ENCODE results near the gene MS4A1.
"Not testable (repeated sequence)": the region's sequence is repeated elsewhere in the genome, so short reads cannot be mapped to it uniquely, and the experiment has no call there.

The MS4A1 gene

DNA sequence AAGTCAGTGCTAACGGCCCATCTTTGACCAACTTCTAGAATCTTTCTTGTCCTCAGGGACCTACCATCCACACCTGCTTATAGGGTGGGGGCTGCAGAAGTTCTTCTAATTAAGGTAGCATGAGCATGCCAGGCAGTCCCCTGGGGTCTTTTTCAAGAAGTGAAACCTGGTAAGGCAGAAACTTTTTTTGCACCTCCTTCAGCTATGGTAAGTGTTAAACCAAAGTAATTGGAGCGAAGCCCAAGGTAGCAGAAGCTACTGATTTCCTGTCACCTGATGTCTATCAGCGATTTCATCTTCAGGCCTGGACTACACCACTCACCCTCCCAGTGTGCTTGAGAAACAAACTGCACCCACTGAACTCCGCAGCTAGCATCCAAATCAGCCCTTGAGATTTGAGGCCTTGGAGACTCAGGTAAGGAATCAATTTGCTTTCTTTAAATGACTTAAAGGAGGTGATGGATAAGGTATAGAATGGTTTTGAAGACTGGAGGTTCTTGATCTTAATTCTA, at the start of gene MS4A1:
Gene MS4A1 (plus strand): TSS at position 317 of the 512 bp plus-strand sequence. CDS start 6,528 bp downstream, outside the sequence.
- Histone ChIP-seq H3K4me3 (ENCODE audit: low read length in 2 of 2) (peak within 1 kb of the TSS in 1 of 2 donors; percentile 42), H3K9me3 (ENCODE audit: control insufficient read depth in 2 of 2, low read length in 2 of 2) (no peaks in the 10 kb centered on the region), H3K27ac (ENCODE audit: low read depth in 2 of 2, low read length in 2 of 2) (peak within 1 kb of the TSS in 1 of 2 donors; percentile 9), H3K9ac (ENCODE audit: low read depth in 1 of 2, low read length in 2 of 2) (peak within 1 kb of the TSS in 1 of 2 donors; percentile 41), H3K27me3 (ENCODE audit: control insufficient read depth in 2 of 2, insufficient read depth in 2 of 2, low read length in 2 of 2) (no peaks in the 10 kb centered on the region), H3K4me1 (ENCODE audit: control insufficient read depth in 2 of 2, insufficient read depth in 2 of 2, low read length in 2 of 2) (no peaks in the 10 kb centered on the region), H3K36me3 (ENCODE audit: control insufficient read depth in 2 of 2, insufficient read depth in 2 of 2, low read length in 2 of 2) (no peaks in the 10 kb centered on the region)

DNA sequence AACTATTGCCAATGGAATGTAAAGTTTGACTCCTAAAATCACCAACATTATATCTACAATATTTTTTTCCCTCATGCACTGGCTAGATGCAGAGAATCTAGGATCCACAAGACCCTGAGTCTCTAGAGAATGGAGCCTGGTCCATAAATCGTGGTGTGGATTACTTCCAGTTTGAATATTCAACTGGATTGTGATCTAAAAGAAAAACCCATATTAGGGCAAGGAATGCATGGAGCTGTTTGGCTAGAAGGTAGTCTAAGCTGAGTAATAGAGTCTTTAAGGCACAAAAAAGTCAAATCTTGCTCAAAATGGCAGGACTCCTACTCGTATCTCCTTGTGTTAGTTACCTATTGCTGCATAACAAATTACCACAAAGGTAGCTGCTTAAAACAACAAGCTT, 35.6 kb upstream of the MS4A1 start:
- H3K4me1 ChIP-seq (ENCODE audit: control insufficient read depth in 2 of 2, insufficient read depth in 2 of 2, low read length in 2 of 2), result no peaks in the 10 kb centered on the region

GRCh38 chr11:60422609-60423008, 33.0 kb upstream of the MS4A1 start:
- Histone ChIP-seq H3K4me1 (ENCODE audit: control insufficient read depth in 2 of 2, insufficient read depth in 2 of 2, low read length in 2 of 2) (no peaks in the 10 kb centered on the region), H3K27ac (ENCODE audit: low read depth in 2 of 2, low read length in 2 of 2) (no peak overlapping the region), H3K9me3 (ENCODE audit: control insufficient read depth in 2 of 2, low read length in 2 of 2) (no peaks in the 10 kb centered on the region), H3K27me3 (ENCODE audit: control insufficient read depth in 2 of 2, insufficient read depth in 2 of 2, low read length in 2 of 2) (no peaks in the 10 kb centered on the region), H3K36me3 (ENCODE audit: control insufficient read depth in 2 of 2, insufficient read depth in 2 of 2, low read length in 2 of 2) (no peaks in the 10 kb centered on the region), H3K9ac (ENCODE audit: low read depth in 1 of 2, low read length in 2 of 2) (no peak overlapping the region), H3K4me3 (ENCODE audit: low read length in 2 of 2) (no peak overlapping the region)

More for the DNA sequence above, 35.6 kb upstream of the MS4A1 start:
- no peak overlapping the region for H3K27ac ChIP-seq (ENCODE audit: low read depth in 2 of 2, low read length in 2 of 2)
- H3K36me3 ChIP-seq (ENCODE audit: control insufficient read depth in 2 of 2, insufficient read depth in 2 of 2, low read length in 2 of 2), result no peaks in the 10 kb centered on the region
- no peaks in the 10 kb centered on the region for H3K27me3 ChIP-seq (ENCODE audit: control insufficient read depth in 2 of 2, insufficient read depth in 2 of 2, low read length in 2 of 2)
- H3K9me3 ChIP-seq (ENCODE audit: control insufficient read depth in 2 of 2, low read length in 2 of 2), result no peaks in the 10 kb centered on the region
- H3K9ac ChIP-seq (ENCODE audit: low read depth in 1 of 2, low read length in 2 of 2), result no peak overlapping the region
- H3K4me3 ChIP-seq (ENCODE audit: low read length in 2 of 2), result no peak overlapping the region

DNA sequence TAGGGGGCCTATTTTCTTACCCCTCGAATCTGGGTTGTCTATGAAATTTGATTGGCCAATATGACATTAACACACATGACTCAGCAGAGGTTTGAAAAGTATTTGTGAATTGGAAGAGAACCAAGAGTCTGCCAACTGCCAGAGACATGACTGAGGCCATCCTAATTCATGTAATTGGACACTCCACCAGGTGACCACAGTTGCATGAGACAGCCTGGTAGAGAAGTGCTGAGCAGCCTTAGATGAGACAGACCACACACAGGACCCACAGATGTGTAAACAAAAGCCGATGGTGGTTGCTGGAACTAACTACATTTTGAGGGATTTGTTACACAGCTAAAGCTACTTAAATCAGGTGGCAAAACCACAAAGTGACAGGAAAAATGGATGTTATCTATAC, 27.1 kb upstream of the MS4A1 start:
- Histone ChIP-seq H3K4me1 (ENCODE audit: control insufficient read depth in 2 of 2, insufficient read depth in 2 of 2, low read length in 2 of 2) (no peaks in the 10 kb centered on the region), H3K9me3 (ENCODE audit: control insufficient read depth in 2 of 2, low read length in 2 of 2) (no peaks in the 10 kb centered on the region), H3K4me3 (ENCODE audit: low read length in 2 of 2) (no peak overlapping the region), H3K27me3 (ENCODE audit: control insufficient read depth in 2 of 2, insufficient read depth in 2 of 2, low read length in 2 of 2) (peaks cover 0 to 7% of the 10 kb centered on the region in 2 donors), H3K9ac (ENCODE audit: low read depth in 1 of 2, low read length in 2 of 2) (no peak overlapping the region), H3K36me3 (ENCODE audit: control insufficient read depth in 2 of 2, insufficient read depth in 2 of 2, low read length in 2 of 2) (no peaks in the 10 kb centered on the region), H3K27ac (ENCODE audit: low read depth in 2 of 2, low read length in 2 of 2) (no peak overlapping the region)

DNA sequence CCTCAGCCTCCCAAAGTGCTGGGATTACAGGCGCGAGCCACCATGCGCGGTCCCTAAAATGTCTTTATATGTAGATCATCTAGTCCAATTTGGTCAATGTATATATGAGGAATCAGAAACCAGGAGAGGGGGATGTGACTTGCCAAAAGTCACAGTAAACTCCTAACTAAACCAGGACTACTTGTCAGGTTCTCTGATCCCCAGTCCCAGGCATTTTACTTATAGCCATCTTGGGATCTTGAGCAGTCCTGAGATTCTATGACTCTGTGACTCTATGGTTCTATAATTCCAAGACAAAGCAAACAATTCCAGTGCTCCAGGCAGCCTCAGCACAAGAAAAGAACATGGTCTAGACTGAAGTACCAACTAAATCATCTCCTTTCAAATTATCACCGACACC, 26.4 kb upstream of the MS4A1 start, which contains the start of gene MS4A5:
Gene MS4A5 (plus strand): TSS at position 301 of the 400 bp plus-strand sequence. CDS start 103 bp downstream, outside the sequence.
- H3K27me3 ChIP-seq (ENCODE audit: control insufficient read depth in 2 of 2, insufficient read depth in 2 of 2, low read length in 2 of 2), result peaks cover 0 to 7% of the 10 kb centered on the region in 2 donors
- no peaks in the 10 kb centered on the region for H3K9me3 ChIP-seq (ENCODE audit: control insufficient read depth in 2 of 2, low read length in 2 of 2)
- H3K36me3 ChIP-seq (ENCODE audit: control insufficient read depth in 2 of 2, insufficient read depth in 2 of 2, low read length in 2 of 2), result no peaks in the 10 kb centered on the region
- H3K27ac ChIP-seq (ENCODE audit: low read depth in 2 of 2, low read length in 2 of 2), result no peak within 1 kb of the TSS
- no peak within 1 kb of the TSS for H3K4me3 ChIP-seq (ENCODE audit: low read length in 2 of 2)
- H3K4me1 ChIP-seq (ENCODE audit: control insufficient read depth in 2 of 2, insufficient read depth in 2 of 2, low read length in 2 of 2), result no peaks in the 10 kb centered on the region
- no peak within 1 kb of the TSS for H3K9ac ChIP-seq (ENCODE audit: low read depth in 1 of 2, low read length in 2 of 2)

- no peak overlapping the region for H3K4me3 ChIP-seq (ENCODE audit: low read length in 2 of 2)
- H3K4me1 ChIP-seq (ENCODE audit: control insufficient read depth in 2 of 2, insufficient read depth in 2 of 2, low read length in 2 of 2), result no peaks in the 10 kb centered on the region
- no peak overlapping the region for H3K27ac ChIP-seq (ENCODE audit: low read depth in 2 of 2, low read length in 2 of 2)
- H3K27me3 ChIP-seq (ENCODE audit: control insufficient read depth in 2 of 2, insufficient read depth in 2 of 2, low read length in 2 of 2), result peaks cover 0 to 7% of the 10 kb centered on the region in 2 donors
- no peaks in the 10 kb centered on the region for H3K9me3 ChIP-seq (ENCODE audit: control insufficient read depth in 2 of 2, low read length in 2 of 2)
- no peaks in the 10 kb centered on the region for H3K36me3 ChIP-seq (ENCODE audit: control insufficient read depth in 2 of 2, insufficient read depth in 2 of 2, low read length in 2 of 2)
- no peak overlapping the region for H3K9ac ChIP-seq (ENCODE audit: low read depth in 1 of 2, low read length in 2 of 2)
Observed at GRCh38 chr11:60431251-60431650, 24.4 kb upstream of the MS4A1 start.

DNA sequence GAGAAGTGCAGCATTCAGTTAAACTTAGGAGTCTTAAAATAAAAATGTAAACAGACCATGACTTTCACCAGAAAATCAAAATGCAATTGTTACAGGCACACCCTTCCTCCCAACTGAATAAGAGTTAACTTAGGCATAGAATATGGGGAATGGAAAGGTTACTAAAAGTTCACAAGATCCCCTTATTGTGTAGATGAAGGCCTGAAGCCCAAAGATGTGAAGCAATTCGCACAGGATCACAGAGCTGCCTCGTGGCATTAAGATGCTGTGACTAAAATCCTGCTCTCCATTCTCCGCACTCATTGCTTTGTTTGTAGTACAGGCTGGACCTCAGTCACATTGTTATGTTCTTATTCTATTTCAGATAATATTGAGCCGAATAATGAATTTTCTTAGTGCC, 22.2 kb upstream of the MS4A1 start:
- Histone ChIP-seq H3K36me3 (ENCODE audit: control insufficient read depth in 2 of 2, insufficient read depth in 2 of 2, low read length in 2 of 2) (no peaks in the 10 kb centered on the region), H3K27ac (ENCODE audit: low read depth in 2 of 2, low read length in 2 of 2) (no peak overlapping the region), H3K9ac (ENCODE audit: low read depth in 1 of 2, low read length in 2 of 2) (no peak overlapping the region), H3K27me3 (ENCODE audit: control insufficient read depth in 2 of 2, insufficient read depth in 2 of 2, low read length in 2 of 2) (peaks cover 0 to 7% of the 10 kb centered on the region in 2 donors), H3K4me3 (ENCODE audit: low read length in 2 of 2) (no peak overlapping the region), H3K9me3 (ENCODE audit: control insufficient read depth in 2 of 2, low read length in 2 of 2) (no peaks in the 10 kb centered on the region), H3K4me1 (ENCODE audit: control insufficient read depth in 2 of 2, insufficient read depth in 2 of 2, low read length in 2 of 2) (no peaks in the 10 kb centered on the region)

DNA sequence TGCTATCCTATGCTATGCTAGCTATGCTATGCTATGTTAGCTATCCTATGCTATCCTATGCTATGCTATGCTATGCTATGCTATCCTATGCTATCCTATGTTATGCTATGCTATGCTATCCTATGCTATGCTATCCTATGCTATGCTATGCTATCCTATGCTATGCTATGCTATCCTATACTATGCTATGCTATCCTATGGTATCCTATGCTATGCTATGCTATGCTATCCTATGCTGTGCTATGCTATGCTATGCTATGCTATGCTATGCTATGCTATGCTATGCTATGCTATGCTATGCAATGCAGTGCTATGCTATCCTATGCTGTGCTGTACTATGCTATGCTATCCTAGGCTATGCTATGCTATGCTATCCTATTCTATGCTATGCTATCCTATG, 8.6 kb upstream of the MS4A1 start:
- Histone ChIP-seq H3K4me3 (ENCODE audit: low read length in 2 of 2) (peak overlapping the region in 1 of 2 donors; percentile 50), H3K27me3 (ENCODE audit: control insufficient read depth in 2 of 2, insufficient read depth in 2 of 2, low read length in 2 of 2) (no peaks in the 10 kb centered on the region), H3K27ac (ENCODE audit: low read depth in 2 of 2, low read length in 2 of 2) (no peak overlapping the region), H3K9ac (ENCODE audit: low read depth in 1 of 2, low read length in 2 of 2) (no peak overlapping the region), H3K36me3 (ENCODE audit: control insufficient read depth in 2 of 2, insufficient read depth in 2 of 2, low read length in 2 of 2) (no peaks in the 10 kb centered on the region), H3K9me3 (ENCODE audit: control insufficient read depth in 2 of 2, low read length in 2 of 2) (no peaks in the 10 kb centered on the region), H3K4me1 (ENCODE audit: control insufficient read depth in 2 of 2, insufficient read depth in 2 of 2, low read length in 2 of 2) (no peaks in the 10 kb centered on the region)

DNA sequence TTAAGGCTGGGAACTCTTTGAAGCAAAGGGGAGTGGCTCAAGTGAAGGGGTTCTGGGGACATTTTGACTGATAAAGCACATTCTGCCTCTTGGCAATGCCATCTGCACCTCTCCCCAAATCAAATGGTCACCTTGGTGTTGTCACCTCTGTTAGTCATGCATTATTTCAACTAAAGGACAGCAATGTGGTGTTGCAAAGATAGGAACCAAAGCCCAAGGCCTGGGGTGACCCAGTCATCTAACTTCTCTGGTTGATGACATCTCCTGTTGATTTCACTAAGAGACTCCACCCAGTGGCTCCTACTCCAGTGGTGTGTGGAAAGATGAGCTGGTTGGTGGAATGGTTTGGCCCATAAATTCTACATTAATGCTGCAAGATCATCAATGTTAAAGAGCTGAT, 7.8 kb upstream of the MS4A1 start:
- H3K36me3 ChIP-seq (ENCODE audit: control insufficient read depth in 2 of 2, insufficient read depth in 2 of 2, low read length in 2 of 2), result no peaks in the 10 kb centered on the region
- H3K4me3 ChIP-seq (ENCODE audit: low read length in 2 of 2), result no peak overlapping the region
- no peaks in the 10 kb centered on the region for H3K9me3 ChIP-seq (ENCODE audit: control insufficient read depth in 2 of 2, low read length in 2 of 2)
- H3K4me1 ChIP-seq (ENCODE audit: control insufficient read depth in 2 of 2, insufficient read depth in 2 of 2, low read length in 2 of 2), result no peaks in the 10 kb centered on the region
- no peaks in the 10 kb centered on the region for H3K27me3 ChIP-seq (ENCODE audit: control insufficient read depth in 2 of 2, insufficient read depth in 2 of 2, low read length in 2 of 2)
- H3K27ac ChIP-seq (ENCODE audit: low read depth in 2 of 2, low read length in 2 of 2), result no peak overlapping the region
- no peak overlapping the region for H3K9ac ChIP-seq (ENCODE audit: low read depth in 1 of 2, low read length in 2 of 2)

DNA sequence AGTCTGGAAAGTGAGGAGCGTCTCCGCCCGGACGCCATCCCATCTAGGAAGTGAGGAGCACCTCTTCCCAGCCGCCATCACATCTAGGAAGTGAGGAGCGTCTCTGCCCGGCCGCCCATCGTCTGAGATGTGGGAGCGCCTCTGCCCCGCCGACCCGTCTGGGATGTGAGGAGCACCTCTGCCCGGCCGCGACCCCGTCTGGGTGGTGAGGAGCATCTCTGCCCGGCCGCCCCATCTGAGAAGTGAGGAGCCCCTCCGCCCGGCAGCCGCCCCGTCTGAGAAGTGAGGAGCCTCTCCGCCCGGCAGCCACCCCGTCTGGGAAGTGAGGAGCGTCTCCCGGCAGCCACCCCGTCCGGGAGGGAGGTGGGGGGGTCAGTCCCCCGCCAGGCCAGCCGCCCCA, 4.5 kb upstream of the MS4A1 start:
- not testable (repeated sequence) for H3K36me3 ChIP-seq (ENCODE audit: control insufficient read depth in 2 of 2, insufficient read depth in 2 of 2, low read length in 2 of 2)

GRCh38 chr11:60454212-60454611, 1.4 kb upstream of the MS4A1 start:
- Histone ChIP-seq H3K4me3 (ENCODE audit: low read length in 2 of 2) (no peak overlapping the region), H3K36me3 (ENCODE audit: control insufficient read depth in 2 of 2, insufficient read depth in 2 of 2, low read length in 2 of 2) (no peaks in the 10 kb centered on the region), H3K9ac (ENCODE audit: low read depth in 1 of 2, low read length in 2 of 2) (no peak overlapping the region), H3K9me3 (ENCODE audit: control insufficient read depth in 2 of 2, low read length in 2 of 2) (no peaks in the 10 kb centered on the region), H3K4me1 (ENCODE audit: control insufficient read depth in 2 of 2, insufficient read depth in 2 of 2, low read length in 2 of 2) (no peaks in the 10 kb centered on the region), H3K27ac (ENCODE audit: low read depth in 2 of 2, low read length in 2 of 2) (no peak overlapping the region), H3K27me3 (ENCODE audit: control insufficient read depth in 2 of 2, insufficient read depth in 2 of 2, low read length in 2 of 2) (no peaks in the 10 kb centered on the region)

More for the DNA sequence above, 4.5 kb upstream of the MS4A1 start:
- not testable (repeated sequence) for H3K4me1 ChIP-seq (ENCODE audit: control insufficient read depth in 2 of 2, insufficient read depth in 2 of 2, low read length in 2 of 2); H3K9me3 ChIP-seq (ENCODE audit: control insufficient read depth in 2 of 2, low read length in 2 of 2); H3K27ac ChIP-seq (ENCODE audit: low read depth in 2 of 2, low read length in 2 of 2); H3K27me3 ChIP-seq (ENCODE audit: control insufficient read depth in 2 of 2, insufficient read depth in 2 of 2, low read length in 2 of 2); H3K4me3 ChIP-seq (ENCODE audit: low read length in 2 of 2); H3K9ac ChIP-seq (ENCODE audit: low read depth in 1 of 2, low read length in 2 of 2)

Data from mucosa of rectum (tissue), 2 donors.